IPS-18c (cell line): Measurements from ENCODE around the gene STMN1.

Source experiments
- H3K4me3 ChIP-seq: 2 replicates; pipeline ENCODE4 v1.7.0; 2013; ENCODE audit warnings: low read depth, mild to moderate bottlenecking, low read length, moderate library complexity; ENCODE audit not compliant: insufficient read depth
- H3K9me3 ChIP-seq: one replicate; pipeline ENCODE4 v1.6.1; 2013; ENCODE audit warnings: mild to moderate bottlenecking, low read length, moderate library complexity; ENCODE audit not compliant: control insufficient read depth, insufficient read depth

Gene STMN1

DNA sequence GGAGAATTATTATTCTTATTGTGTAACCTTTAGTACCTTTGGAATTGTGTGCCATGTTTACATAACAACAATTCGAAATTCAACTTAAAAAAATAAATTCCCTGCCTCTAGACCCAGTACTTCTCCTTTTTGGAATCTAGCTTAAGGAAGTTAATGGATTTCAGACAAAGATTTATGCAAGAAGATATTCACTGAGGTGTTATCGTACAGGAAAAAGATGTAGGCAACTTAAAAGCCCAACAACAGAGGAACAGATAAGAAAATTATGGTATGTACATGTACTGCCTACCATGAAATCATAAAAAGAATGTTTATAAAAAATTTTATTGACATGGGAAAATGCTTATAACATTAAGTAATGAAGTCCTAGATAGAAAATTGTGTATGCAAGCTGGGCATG is 18.2 kb upstream of the STMN1 start:
- Histone ChIP-seq H3K9me3 (no peaks in the 10 kb centered on the region), H3K4me3 (no peak overlapping the region)

GRCh38 chr1:25922971-25923552 is 16.8 kb upstream of the STMN1 start:
- H3K9me3 ChIP-seq: no peaks in the 10 kb centered on the region
- H3K4me3 ChIP-seq: peak overlapping the region; percentile 55

DNA sequence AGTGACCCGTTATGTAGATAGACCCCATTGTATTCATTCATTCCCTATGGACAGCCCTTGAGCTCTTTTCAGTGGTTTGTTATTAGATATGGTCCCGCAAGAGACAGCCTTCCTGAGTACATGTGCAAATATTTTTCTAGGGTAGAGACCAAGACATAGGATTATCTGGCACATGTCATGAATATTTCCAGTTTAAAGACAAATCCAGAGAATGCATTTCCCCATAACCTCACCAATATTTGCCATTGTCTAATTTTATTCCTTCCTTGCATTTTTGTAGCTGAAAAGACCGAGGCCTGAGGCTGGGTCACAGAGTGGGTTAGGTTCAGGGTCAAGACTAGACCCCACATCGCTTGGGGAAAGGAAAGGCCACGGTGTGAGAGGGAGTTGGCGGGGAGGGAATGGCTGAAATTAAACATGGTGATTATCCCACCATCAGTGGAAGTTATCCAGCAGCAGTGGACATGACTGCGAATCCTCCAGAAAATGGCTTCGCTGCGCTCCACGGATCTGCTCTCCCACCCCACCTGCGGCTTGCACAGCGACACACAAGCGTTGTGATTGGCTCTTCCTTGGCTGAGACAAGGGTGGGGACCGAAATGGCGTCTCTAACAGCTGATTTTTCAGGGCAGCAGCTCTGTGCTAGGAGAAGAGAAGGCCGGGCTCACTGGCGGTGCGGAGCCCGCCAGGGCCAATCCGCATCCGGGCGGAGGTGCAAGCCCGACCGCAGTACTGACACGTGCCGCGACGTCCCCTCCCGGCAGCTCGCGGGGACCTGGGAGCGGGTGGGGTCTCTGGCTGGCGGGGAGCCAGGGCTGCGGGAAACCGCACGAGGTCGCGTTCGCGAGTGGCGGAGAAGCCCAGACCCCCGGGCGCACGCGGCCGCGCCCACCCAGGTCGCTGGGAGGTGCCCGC is 16.1 kb upstream of the STMN1 start:
- Histone ChIP-seq H3K9me3 (no peaks in the 10 kb centered on the region), H3K4me3 (peak overlapping the region; percentile 55)

DNA sequence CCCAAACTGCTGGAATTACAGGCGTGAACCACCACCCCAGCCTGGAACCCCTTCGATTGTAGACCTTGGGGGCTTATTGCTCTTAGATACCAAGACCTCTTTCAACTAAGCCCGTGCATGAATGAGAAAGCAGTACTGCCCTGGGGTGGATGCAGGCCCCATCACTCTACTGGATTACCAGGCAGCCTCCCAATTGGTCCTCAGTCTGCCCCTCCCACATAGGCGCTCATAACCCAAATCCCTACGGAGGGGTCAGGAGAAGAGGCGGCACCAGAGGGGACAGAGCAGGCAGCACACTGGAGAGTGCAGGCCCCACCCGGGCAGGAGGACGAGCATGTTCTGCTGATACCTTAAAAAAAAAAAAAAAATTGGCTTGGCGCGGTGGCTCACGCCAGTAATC is 12.4 kb upstream of the STMN1 start:
- Histone ChIP-seq H3K4me3 (no peak overlapping the region), H3K9me3 (peaks cover 2% of the 10 kb centered on the region)

- Histone ChIP-seq H3K4me3 (no peak overlapping the region), H3K9me3 (peaks cover 2% of the 10 kb centered on the region)
Measured at GRCh38 chr1:25917996-25918395, 11.8 kb upstream of the STMN1 start.

DNA sequence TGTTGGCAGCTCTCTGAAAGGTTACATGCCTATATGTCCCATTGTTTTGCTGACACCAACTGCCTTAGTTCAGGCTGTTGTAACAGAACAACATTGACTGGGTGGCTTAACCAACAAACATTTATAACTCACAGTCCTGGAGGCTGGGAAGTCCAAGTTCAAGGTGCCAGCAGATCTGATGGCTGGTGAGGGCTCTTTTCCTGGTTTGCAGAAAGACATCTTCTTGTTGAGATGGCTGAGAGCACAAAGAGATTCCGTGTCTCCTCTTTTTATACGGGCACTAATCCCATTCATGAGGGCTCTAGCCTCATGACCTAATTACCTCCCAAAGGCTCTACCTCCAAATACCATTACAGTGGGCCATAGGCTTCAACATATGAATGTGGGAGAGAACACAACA is 10.2 kb upstream of the STMN1 start:
- Histone ChIP-seq H3K9me3 (peaks cover 2% of the 10 kb centered on the region), H3K4me3 (no peak overlapping the region)

DNA sequence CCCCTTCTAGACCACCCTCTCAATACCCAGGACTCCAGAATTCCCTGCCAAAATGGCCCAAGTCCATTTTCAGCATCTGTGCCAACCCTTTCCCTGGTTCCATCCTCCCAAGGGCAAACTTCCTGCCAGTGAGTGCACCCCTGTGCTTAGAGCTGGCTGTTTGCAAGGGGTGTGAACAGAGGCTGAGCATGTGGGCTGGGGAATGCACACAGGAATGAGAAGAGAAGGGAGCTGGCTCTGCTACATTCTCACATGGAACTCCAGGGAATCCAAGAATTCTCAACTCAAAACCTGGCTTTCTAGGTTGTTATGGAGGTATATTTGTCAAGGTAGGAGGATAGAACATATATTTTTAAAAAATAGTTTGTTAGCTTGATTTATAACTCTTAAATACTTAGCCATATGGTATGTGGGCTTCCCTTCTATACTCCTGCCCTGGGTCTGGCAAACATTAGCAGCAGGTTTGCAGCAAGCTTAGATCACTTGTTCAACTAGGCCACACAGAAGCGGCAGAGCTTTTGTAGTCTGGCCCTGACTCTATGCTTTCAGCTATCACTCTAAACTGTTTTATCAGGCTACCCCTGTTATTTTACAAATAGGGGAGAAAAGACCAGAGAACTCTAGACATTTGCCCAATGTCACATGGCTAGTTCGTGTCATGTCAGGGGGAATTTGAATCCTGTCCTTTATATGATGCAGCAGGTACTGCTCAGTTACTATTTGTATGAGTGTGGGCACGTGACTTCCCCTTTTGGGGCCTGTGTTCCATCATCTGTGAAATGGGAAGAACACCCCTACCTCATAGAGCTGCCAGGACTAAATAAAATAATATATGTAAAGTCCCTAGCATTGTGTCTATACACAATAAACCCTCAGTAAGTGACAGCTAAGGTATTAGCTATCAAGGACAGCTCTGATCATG is 8.1 kb upstream of the STMN1 start:
- Histone ChIP-seq H3K9me3 (peaks cover 2% of the 10 kb centered on the region), H3K4me3 (no peak overlapping the region)

GRCh38 chr1:25913206-25913605 is 7.0 kb upstream of the STMN1 start:
- no peak overlapping the region for H3K4me3 ChIP-seq

DNA sequence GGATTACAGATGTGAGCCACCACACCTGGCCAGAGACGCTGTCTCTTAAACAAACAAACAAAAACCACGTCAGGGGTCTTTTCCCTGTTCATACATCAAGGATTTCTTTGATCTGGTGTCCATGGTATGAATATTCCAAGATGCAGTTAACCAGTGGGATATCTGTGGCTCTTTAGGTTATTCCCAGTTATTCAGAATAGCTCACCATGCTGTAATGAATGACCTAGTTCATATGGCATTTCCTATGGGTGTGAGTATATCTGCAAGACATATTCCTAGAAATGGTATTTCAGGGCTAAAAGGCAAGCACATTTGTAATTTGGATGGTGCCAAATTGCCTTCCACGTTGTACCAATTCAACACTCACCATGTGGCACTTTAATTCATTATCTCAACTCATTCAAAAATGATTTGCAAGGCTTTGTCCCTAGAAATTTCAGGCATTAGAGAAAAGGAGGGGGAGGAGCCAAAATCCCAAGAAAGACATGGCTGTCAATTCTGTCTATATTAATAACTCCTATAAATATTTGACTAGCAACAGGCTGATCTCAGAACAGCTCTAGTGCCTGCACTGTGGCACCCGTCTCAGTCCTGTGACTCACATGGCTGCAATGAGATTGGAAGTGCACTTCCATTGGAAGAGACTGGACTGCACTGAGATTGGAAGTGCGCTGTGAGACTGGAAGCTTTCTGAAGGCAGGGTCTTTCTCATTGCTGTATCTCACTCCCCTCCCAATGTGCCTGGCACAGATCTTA is 6.0 kb upstream of the STMN1 start:
- H3K9me3 ChIP-seq: peaks cover 2% of the 10 kb centered on the region
- H3K4me3 ChIP-seq: no peak overlapping the region

More at GRCh38 chr1:25913206-25913605, 7.0 kb upstream of the STMN1 start:
- H3K9me3 ChIP-seq: peaks cover 2% of the 10 kb centered on the region

- Histone ChIP-seq H3K4me3 (no peak overlapping the region), H3K9me3 (no peaks in the 10 kb centered on the region)
Measured at GRCh38 chr1:25911162-25911561, 4.9 kb upstream of the STMN1 start.

DNA sequence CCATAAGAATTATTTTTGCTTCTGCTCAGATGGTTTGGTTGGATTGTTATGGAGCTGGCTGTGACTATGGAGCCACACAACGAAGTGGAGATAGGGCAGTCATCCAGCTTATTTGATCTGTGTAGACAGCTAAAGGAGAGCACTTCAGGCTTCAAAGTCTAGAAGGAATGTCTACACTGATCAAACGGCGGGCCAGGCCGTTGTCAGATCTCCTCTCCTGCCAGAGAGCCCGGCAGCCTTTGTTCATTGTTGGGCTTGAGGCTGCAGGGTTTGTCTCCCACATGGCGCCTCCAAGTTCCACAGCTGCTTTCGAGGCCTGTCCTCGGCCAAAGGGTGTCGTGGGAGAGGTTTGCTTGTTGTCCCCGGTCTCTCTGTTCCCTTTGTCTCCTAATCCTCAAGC is 2.8 kb upstream of the STMN1 start:
- H3K9me3 ChIP-seq: peaks cover 4% of the 10 kb centered on the region
- H3K4me3 ChIP-seq: no peak overlapping the region

DNA sequence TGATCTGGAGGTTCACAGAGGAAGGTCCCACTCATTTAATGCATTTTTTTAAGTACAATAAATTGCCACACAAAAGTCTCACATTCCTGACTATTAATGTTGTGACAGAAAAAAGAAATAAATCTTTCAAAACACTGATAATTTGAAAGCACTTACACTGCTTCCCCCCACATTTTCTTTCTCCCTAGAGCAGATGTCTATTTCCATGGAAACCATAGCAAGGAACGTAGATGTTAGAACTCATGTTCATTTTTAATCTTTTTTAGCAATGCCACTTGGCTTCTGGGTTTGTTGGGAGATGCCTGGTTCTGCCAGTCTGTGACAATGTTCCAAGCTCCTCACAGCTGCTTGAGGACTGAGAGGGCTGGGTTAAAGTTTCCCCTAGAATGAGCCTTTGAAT is 1.9 kb upstream of the STMN1 start:
- H3K9me3 ChIP-seq: peaks cover 4% of the 10 kb centered on the region

DNA sequence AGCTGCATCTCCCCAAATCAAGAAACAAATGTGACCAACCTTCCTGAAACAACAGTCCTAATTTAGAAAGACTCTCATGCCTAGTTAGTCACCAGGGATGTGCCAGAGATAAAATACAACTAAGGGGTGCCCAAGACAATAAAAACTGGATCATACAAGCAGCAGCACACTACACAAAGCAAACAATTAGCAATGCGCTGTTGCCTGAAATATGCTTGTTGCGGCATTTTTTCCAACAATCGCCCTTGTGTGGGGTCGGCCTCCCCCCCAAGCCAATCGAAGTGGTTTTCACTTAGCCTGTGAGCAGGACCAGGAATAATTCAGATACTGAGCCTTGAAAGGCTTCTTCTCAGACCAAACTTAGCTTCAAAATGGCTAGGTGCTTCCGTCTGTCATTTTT is 1.4 kb upstream of the STMN1 start:
- Histone ChIP-seq H3K9me3 (peaks cover 4% of the 10 kb centered on the region), H3K4me3 (no peak overlapping the region)

More for the DNA sequence above, 1.9 kb upstream of the STMN1 start:
- no peak overlapping the region for H3K4me3 ChIP-seq

DNA sequence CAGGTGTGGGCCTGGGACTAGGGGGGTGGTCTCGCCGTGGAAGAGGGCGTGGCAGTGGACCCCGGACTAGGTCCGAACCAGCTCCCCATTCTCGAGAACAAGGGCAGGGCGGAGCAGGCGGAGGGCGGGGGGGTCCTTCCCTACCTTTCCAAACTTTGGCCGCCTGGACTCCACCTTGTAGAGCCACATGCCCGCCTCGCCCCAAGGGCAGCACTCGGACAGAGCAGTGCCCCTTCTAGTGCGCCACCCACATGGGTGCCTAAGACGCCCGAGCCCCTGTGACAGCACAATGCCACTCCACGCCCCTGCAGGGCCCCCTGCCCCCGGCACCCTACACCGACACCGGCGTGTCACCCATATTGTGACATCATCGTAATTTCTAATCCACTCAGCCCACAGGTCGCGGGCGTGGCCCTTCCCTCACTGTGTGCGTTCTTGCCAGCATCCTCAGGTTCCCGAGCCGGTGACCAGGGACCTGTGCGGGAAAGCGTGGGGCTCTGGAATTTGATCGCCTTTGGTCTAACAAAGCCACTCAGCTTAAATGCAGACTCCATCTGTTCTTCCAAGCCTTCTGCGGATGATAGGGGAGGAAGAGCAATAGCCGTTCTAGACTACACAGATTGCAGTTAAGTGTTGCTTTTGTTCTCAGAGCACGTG is 553 bp upstream of the STMN1 start:
- H3K9me3 ChIP-seq: peaks cover 4% of the 10 kb centered on the region
- peak overlapping the region; percentile 60 for H3K4me3 ChIP-seq

DNA sequence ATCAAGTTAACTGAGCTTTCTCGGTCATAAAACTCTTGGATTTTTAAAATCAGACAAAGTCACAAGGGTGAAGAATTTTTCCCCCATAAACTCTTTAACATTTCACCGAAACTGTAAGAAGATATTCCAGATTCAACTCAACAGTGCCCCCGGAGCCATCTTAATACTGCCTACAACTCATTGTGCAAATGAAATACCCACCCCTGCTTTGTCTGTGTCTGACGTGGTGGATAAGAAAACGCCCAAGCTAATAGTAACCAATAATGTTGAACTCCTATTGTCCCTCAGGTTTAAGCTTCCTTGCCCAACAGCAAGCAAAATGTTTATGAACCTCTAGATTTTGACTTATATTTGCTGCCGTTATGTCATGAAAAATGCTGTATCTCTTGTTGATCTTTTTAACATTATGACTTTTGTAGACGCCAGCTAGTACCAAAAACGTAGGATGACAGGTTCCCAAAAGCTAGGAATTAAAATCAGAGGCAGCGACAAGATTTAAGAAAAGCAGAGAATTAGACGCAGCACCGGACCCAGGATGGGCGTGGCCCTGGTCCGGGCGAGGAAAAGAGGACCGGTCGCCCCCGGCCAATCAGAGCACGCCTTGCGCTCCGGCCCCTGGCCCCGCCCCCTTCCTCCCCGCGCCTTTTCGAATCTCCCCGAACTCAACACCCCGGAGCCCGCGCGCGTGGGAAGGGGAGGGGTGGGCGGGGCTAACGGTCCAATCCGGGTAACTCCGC is 1.1 kb downstream of the STMN1 start:
- peak overlapping the region; percentile 81 for H3K4me3 ChIP-seq

DNA sequence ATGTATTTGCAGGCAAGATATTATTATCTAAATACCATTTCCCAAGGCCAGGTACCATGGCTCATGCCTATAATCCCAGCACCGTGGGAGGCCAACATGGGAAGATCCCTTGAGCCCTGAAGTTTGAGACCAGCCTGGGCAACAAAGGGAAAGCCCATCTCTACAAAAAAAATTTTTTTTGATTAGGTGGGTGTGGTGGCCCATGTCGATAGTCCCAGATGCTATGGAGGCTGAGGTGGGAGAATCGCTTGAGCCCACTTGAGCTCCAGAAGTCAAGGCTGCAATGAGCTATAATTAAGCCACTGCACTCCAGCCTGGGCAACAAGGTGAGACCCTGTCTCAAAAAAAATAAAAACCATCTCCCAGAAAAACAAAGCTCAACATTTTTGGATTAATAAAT is 2.2 kb downstream of the STMN1 start:
- no peak overlapping the region for H3K4me3 ChIP-seq
- peaks cover 4% of the 10 kb centered on the region for H3K9me3 ChIP-seq

More for the DNA sequence above, 1.1 kb downstream of the STMN1 start:
- H3K9me3 ChIP-seq: peaks cover 4% of the 10 kb centered on the region
